ENCODE measurements around the gene RND3. TPM values are rescaled to one million over a fixed set of nuclear protein-coding genes. Genes with fewer than 3 reads are reported as not detected.

Gene RND3
- total RNA-seq, 4 donors from 2014 or later = 21.8 to 73.5 (median 26.3) TPM

- Histone ChIP-seq H3K27me3 (no peaks in the 10 kb centered on the region), H3K27ac (no peak overlapping the region), H3K4me1 (no peaks in the 10 kb centered on the region), H3K9me3 (no peaks in the 10 kb centered on the region), H3K4me3 (no peak overlapping the region), H3K36me3 (no peaks in the 10 kb centered on the region)
- TF ChIP-seq CTCF (IDR thresholded peaks at IDR 0.05) (no peak), EP300 (IDR thresholded peaks at IDR 0.05) (no peak), POLR2A (IDR thresholded peaks at IDR 0.05) (no peak)
- DNase-seq (ENCODE audit: low spot score in 2 of 2) = no peak
- whole genome bisulfite sequencing, 2 donors = 81 to 88% methylated on average over 1 of the region's 1 CpG
These were observed 19.6 kb upstream of the RND3 start for GRCh38 chr2:150507071-150507470.

GRCh38 chr2:150505178-150505577, 17.7 kb upstream of the RND3 start:
- no peaks in the 10 kb centered on the region for H3K9me3 ChIP-seq
- H3K4me1 ChIP-seq = no peaks in the 10 kb centered on the region
- H3K27me3 ChIP-seq = no peaks in the 10 kb centered on the region
- no peak overlapping the region for H3K27ac ChIP-seq
- H3K4me3 ChIP-seq = no peak overlapping the region
- TF ChIP-seq CTCF (IDR thresholded peaks at IDR 0.05) (no peak), EP300 (IDR thresholded peaks at IDR 0.05) (no peak), POLR2A (IDR thresholded peaks at IDR 0.05) (no peak)
- no peak for DNase-seq (ENCODE audit: low spot score in 2 of 2)
- H3K36me3 ChIP-seq = no peaks in the 10 kb centered on the region

- no peaks in the 10 kb centered on the region for H3K36me3 ChIP-seq
These were observed 8.6 kb upstream of the RND3 start for GRCh38 chr2:150495993-150496627.

GRCh38 chr2:150495001-150495400, 7.5 kb upstream of the RND3 start:
- DNase-seq (ENCODE audit: low spot score in 2 of 2) = no peak
- 66 to 69% methylated on average over 2 of the region's 2 CpGs for WGBS, 2 donors
- Histone ChIP-seq H3K4me1 (peaks cover 0 to 4% (median 0%) of the 10 kb centered on the region in 4 donors), H3K4me3 (no peak overlapping the region), H3K36me3 (no peaks in the 10 kb centered on the region), H3K27me3 (no peaks in the 10 kb centered on the region), H3K27ac (no peak overlapping the region), H3K9me3 (no peaks in the 10 kb centered on the region)
- TF ChIP-seq POLR2A (IDR thresholded peaks at IDR 0.05) = no peak
- TF ChIP-seq CTCF (IDR thresholded peaks at IDR 0.05) = no peak
- TF ChIP-seq EP300 (IDR thresholded peaks at IDR 0.05) = no peak

More at GRCh38 chr2:150495993-150496627, 8.6 kb upstream of the RND3 start:
- H3K27ac ChIP-seq = no peak overlapping the region
- H3K4me3 ChIP-seq = no peak overlapping the region
- no peaks in the 10 kb centered on the region for H3K9me3 ChIP-seq
- peaks cover 0 to 4% (median 0%) of the 10 kb centered on the region in 4 donors for H3K4me1 ChIP-seq
- WGBS, 2 donors = 36 to 39% methylated on average over 7 of the region's 7 CpGs
- H3K27me3 ChIP-seq = no peaks in the 10 kb centered on the region
- no peak for DNase-seq (ENCODE audit: low spot score in 2 of 2)
- TF ChIP-seq EP300 (IDR thresholded peaks at IDR 0.05) = no peak
- TF ChIP-seq CTCF (IDR thresholded peaks at IDR 0.05) = no peak
- no peak for TF ChIP-seq POLR2A (IDR thresholded peaks at IDR 0.05)

- TF ChIP-seq POLR2A (IDR thresholded peaks at IDR 0.05) (no peak), EP300 (IDR thresholded peaks at IDR 0.05) (no peak), CTCF (IDR thresholded peaks at IDR 0.05) (no peak)
- DNase-seq (ENCODE audit: low spot score in 2 of 2) = no peak
- H3K4me1 ChIP-seq = peaks cover 0 to 4% (median 0%) of the 10 kb centered on the region in 4 donors
- H3K36me3 ChIP-seq = no peaks in the 10 kb centered on the region
- no peaks in the 10 kb centered on the region for H3K27me3 ChIP-seq
- H3K4me3 ChIP-seq = no peak overlapping the region
- H3K27ac ChIP-seq = no peak overlapping the region
- 77 to 85% methylated on average over 4 of the region's 4 CpGs for WGBS, 2 donors
- no peaks in the 10 kb centered on the region for H3K9me3 ChIP-seq
These were observed 6.9 kb upstream of the RND3 start for GRCh38 chr2:150494234-150494945.

Data from tibial nerve (tissue), 4 donors.